Left lobe of liver (tissue), 2 donors: ENCODE measurements around the gene TNFRSF8. TPM values are rescaled to one million over a fixed set of nuclear protein-coding genes. Genes with fewer than 3 reads are reported as not detected.

Experiments used
- ATAC-seq: fragments of 200-7000 bp; cut with Tn5 transposase; one replicate; pipeline ENCODE4 v1.9.1; 2020; ENCODE audit warnings: mild to moderate bottlenecking, moderate library complexity
- DNase-seq: peaks from one replicate; pipeline ENCODE4 v3.0.0-alpha.2; 2020; ENCODE audit warnings: low spot score
- total RNA-seq: library from RNA; stranded (reverse); gene quantifications from one replicate; pipeline ENCODE4 v1.2.1, GENCODE V29; 2021
- donor health status: DM: no; HTN: no; CAD: no; lungs with moderate emphysema.
- donor health status: DM: no; HTN: yes; CAD: no.

TNFRSF8 gene
- total RNA-seq, 1 donor from 2014 or later = 0.18 TPM

DNA sequence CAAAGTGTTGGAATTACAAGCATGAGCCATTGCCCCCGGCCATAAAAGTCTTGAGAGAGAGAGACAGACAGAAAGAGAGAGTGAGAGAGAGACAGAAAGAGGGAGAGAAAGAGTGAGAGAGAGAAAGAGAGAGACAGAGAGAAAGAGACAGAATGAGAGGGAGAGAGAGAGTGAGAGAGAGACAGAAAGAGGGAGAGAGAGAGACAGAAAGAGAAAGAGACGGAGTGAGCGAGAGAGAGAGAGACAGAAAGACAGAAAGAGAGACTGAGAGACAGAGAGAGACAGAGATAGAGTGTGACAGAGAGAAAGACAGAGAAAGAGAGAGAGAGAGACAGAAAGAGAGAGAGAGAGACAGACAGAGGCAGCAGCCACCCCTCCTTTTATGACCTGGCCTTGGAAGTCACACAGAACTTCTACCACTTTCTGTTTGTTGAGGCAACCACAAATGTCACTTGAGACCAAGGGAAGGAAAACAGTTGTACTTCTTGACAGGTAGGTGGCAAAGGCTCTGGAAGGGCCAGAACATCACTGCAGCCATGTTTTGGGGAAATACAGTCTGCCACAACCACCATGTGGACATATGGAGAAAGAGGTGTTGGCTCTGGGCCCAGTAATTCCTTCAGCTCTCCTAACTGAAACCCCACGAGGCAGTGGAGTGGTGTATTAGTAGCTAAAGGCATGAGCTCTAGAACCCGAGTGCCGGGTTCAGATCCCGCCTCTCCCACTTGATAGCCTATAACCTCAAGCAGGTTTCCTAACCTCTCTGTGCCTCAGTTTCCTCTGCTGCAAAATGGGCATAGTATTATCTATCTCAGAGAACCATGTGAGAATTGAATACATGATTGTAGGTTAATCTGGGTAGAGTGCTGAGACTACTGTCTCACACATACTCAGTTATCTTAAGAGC is 50.6 kb downstream of the TNFRSF8 start:
- DNase-seq (no peak), ATAC-seq (no peak)

DNA sequence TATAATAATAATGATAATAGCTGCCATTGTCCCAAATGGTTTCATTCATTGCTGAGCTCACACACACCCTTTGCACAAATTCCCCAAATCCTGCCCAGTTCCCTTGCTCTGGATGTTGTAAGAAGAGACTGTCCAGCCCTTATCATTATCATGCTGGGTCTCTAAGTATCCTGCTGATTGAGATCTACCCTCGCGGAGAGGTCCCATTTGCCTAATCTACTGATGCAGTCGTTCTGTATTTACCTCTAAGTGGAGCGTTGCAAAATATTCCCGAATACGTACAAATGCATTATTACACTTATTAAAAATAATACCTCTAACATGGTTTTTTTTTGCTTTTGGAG is 51.2 kb downstream of the TNFRSF8 start:
- DNase-seq (no peak), ATAC-seq (no peak)

DNA sequence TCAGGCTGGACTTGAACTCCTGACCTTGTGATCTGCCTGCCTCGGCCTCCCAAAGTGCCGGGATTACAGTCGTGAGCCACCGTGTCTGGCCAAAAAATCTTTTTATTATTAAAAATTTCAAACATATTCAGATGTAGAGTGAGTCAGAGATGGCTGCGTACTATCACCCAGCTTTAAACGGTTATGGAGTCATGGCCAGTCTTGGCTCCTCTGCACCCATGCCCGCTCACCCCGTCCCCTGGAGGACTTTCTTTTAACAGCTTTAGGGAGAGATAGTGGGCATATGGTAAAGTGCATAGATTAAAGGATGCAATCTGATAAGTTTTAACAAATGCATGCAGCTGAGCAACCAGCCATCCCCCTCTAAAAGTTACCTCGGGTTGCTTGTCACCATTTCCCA is 51.8 kb downstream of the TNFRSF8 start:
- ATAC-seq = no peak
- DNase-seq = no peak

DNA sequence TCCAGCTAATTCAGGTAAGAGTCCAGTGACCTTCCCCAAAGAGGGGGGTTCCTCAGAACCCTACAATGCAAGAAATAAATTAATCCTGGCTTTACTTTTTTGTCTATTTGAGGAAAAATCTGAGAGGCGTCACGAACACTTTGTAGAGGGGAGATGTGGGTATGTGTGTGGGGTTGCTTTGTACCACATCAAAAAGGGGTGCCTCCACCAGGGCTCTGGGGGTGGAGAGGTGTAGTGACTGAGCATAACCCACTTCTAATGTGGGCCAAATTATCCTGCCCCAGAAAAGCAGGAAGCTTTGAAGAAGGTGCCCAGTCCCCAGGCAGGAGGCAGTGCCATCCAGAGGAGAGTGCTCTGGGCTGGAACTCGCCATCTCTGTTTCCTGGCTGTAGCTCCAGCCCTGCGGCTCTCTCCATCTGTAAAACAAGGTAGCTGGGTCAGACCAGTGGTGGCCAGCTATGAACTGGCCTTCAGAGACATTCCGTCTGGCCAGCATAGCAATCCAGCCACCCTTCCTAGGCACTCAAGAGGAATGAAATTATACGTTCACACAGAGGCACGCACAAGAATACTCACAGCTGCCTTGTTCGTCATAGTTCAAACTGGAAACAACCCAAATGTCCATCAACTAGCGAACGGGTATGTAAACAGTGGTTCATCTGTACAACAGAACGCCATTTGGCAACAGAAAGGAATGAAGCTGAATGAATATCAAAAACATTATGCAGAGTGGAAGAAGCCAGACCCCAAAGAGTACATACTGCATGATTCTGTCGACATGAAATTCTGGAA is 58.3 kb downstream of the TNFRSF8 start:
- ATAC-seq (no peak), DNase-seq (no peak)

DNA sequence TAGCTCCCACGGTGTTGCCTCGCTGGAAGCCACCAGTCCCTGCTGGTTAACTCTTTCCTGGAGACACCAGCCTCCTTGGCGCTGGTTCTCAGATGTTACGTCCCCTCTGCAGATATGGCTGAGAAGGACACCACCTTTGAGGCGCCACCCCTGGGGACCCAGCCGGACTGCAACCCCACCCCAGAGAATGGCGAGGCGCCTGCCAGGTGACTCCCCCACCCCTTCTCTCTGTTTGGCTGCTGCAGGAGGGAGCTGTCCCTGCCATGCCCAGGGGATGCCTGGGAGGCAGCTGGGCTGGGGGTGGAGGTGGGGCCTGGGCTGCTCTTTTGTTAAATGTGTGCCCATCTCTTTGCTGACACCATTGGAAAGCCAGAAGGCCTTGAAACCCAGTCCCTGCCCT is 60.1 kb downstream of the TNFRSF8 start:
- DNase-seq (no peak), ATAC-seq (no peak)

DNA sequence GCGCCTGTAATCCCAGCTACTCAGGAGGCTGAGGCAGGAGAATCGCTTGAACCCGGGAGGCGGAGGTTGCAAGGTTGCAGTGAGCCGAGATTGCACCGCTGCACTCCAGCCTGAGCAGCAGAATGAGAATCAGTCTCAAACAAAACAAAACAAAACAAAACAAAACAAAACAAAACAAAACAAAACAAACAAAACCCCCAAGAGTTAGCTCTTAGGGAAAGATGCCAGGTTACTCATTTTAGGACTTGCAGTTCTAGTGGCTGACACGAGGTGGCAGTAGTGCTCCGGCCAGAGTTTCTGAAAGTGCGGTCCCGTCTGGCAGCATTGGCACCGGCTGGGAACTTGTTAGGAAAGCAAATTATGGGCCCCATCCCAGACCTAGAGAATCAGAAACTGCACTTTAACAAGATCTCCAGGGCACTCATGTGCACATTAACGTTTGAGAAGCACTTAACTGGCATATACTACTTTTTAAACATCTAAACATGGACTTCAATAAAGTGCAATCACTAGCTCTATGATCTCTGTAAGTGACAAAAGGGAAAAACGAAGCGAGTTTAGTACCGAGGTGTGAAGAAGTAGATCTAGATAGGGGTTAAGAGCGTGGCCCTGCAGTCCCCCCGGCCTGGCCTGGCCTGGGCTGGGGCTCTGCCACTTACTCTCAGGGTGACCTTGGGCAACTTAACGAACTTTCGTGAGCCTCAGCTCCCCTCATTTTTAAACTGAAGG is 61.8 kb downstream of the TNFRSF8 start:
- ATAC-seq = peak; percentile 95

DNA sequence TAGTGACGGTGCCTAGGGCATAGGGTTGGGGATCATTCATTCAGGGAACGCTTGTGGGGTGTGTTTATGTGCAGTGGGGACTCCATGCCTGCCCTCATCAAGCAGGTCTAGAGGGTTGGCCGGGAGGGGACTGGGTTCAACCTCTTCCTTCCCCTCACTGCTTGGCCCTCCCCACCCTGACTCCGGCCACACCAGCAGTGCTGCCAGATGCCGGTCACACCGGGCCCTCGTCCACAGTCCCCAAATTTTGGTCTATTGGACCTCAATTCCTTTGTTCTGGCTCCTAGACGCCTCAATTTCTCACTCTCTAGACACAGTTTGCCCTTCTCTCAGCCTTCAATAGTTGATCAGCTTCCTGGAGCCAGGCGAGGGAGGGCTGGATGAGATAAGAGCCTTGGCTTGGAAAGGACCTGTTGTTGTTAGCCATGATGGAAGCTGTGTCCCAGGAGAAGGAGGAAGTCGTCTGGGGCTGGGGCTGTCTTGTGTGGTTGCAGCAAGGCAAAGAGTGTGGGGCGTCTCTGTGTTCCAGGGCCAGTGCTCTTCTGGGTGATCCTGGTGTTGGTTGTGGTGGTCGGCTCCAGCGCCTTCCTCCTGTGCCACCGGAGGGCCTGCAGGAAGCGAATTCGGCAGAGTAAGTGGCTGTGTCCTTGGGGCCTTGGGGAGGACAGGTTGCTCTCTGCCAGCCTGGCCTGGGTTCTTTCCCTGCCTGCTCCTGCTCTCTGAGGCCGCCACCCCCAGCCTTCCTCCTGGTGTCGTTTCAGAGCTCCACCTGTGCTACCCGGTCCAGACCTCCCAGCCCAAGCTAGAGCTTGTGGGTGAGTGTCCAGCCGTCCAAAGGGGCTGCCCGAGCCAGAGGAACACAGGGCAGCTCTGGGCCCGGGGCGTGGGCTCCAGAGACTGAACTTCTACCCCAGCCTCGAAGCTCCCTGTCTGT is 62.6 kb downstream of the TNFRSF8 start:
- ATAC-seq (peak; percentile 7), DNase-seq (no peak)

More for the DNA sequence above, 61.8 kb downstream of the TNFRSF8 start:
- peak; percentile 81 for DNase-seq

DNA sequence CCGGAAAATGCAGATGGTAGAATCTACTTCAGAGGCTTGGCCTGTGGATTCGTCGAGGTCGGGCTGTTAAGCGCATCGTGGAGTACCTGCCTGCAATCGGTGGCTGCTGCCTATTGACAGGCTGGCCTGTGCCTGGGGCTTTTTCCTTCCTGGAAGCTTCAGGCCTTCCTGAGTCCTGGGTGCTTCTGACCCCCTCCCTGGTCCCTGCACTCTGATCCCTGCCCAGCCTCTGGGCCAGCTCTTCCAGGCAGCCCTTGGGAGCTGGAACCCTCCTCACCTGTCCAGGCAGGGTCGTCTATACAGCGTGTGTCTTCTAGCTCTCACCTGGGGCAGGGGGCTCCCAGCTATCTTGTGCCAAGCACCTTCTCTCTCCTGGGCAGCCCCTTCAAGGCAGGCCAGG is 63.7 kb downstream of the TNFRSF8 start:
- ATAC-seq (no peak), DNase-seq (no peak)

DNA sequence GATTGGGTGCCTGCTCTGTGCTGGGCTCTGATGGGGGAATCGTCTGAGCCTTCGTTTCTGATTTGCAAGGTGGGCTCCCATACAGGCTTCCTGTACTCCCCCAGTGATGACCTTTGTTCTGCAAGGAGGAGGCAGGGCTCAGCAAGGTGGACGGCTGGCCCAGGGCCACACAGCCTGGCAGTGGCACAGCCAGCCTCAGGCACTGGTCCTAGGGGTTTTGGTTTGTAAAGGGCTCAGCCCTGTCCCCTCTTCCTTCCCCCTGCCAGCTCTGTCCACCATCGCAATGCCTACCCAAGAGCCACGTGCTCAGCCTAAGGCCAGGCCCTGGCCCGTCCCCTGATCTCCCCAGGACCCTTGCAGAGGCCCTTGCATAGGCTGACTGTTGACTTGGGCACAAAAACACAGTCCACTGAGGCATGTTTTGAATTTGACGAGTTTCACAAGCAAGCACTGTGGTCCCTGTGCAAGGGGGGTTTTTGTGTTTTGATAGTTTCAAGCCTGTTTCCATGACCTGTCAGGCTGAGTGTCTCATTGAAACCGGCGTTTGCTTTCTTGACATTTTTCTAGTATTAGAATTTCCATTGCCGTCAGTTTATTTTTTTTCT is 64.2 kb downstream of the TNFRSF8 start:
- ATAC-seq (no peak), DNase-seq (no peak)

DNA sequence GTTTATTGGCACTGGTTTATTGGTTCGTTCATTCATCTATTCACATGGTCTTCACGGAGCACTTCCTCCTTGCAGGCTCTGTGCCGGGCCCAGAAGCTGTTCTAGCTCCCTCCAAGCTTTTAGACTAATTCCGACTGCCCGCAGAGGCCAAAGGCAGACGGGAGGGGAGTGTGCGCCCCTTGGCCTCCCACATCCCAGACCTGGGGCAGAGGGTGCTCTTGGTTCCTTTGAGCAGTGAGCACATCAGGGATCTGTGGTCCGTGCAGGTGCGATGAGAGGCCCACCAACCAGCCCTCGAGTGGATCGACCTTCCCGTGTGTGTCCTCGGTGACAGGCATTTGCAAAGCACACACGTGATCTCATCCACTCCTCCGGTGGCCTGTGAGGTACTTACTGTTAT is 65.0 kb downstream of the TNFRSF8 start:
- DNase-seq (no peak), ATAC-seq (no peak)

DNA sequence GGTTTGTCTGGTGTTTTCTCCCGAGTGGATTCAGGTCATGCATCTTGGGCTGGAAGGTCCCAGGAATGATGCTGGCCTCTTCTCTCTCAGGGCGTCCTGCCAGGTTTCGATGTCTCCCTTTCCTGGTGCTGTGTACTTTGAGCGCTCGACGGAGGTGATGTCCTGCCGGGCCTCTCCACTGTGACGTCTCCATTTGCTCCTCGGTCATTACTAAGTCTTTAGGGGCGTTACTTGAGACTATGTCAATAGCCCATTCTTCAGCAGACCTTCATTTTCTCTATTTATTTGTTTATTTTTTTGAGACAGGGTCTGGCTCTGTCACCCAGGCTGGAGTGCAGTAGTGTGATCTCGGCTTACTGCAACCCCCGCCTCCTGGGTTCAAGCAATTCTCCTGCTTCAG is 66.5 kb downstream of the TNFRSF8 start:
- ATAC-seq = no peak

DNA sequence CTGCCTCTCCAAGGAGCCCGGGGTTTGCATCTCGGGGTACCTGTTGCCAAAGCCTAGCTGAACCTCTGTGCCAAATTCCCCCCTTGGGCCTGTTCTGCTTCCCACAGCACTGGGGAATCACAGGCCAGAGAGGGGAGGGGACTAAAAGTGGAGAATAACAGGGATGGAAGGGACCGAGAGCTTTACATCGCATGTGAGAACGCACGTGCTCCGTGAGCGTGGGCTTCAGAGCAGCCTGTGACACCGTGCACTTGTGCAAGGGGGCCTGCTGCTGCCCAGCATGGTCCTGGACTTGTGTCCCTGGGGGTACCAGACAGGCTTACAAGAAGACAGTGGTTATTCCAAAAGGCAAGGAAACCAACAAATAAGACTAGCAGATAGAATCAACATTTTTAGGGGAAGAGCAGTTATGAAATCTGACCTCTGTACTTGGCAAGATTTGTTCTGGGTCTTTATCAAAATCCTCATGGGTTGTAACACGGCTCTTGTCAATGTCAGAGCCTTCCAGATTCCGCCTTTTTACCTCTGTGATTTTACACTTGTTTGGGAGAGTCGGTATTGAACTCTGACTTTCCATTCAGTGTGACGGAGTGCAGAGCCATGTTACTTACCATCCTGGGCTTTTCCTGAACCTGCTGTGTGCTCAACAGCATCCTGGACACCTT is 67.5 kb downstream of the TNFRSF8 start:
- DNase-seq (peak; percentile 67), ATAC-seq (peak; percentile 81)

More for the DNA sequence above, 66.5 kb downstream of the TNFRSF8 start:
- no peak for DNase-seq

DNA sequence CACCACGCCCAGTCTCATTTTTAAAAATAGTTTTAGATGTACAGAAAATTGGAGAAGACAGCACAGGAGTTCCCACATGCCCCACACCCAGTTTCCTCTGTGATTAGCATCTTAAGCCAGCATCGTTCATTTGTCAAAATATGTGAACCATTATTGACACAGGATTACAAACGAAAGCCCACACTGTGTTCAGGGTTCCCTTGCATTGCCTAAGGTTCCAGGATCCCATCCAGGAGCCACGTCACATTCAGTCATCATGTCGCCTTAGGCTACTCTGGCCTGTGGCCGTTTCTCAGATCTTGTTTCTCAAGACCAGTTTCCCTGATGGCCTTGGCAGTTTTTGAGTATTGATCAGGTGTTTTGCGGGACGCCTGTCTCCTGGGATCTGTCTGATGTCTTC is 69.0 kb downstream of the TNFRSF8 start:
- peak; percentile 85 for DNase-seq
- peak; percentile 49 for ATAC-seq

DNA sequence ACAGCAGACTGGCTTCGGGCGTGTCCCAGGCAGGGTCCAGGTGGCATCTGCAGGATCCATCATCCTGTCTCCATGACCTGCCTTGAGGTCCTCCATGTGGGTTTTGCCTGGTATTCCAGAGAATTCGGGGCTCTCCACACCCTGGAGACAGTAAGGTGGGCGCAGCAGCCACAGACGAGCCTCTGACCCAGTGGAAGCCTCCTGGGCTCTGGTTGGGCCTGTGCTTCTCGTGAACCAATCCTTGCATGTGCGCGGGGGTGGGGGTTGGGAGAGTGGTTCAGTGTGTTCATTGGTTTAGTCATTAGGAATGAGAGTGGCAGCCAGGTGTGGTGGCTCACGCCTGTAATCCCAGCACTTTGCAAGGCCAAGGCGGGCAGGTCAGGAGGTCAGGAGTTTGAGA is 71.6 kb downstream of the TNFRSF8 start:
- no peak for ATAC-seq
- DNase-seq = no peak

DNA sequence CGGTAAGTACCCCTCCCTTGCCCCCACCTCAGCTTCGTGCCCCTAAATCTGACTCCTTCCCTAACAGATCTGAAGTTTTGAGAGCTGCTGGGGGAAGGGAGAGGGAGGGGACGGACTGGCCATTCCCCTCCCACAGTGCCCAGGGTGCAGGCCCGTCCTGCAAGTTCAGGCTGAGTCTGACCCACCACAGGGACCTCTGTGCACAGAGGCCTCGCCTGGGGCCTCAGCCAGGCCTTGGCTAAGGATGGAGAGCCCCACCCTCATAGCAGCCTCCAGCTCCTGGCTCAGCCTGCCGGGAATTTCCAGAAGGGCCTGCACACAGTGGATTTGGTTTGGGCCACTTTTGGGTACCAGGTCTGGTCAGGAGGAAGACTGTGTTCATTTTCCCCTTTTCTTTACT is 72.5 kb downstream of the TNFRSF8 start:
- DNase-seq = no peak

DNA sequence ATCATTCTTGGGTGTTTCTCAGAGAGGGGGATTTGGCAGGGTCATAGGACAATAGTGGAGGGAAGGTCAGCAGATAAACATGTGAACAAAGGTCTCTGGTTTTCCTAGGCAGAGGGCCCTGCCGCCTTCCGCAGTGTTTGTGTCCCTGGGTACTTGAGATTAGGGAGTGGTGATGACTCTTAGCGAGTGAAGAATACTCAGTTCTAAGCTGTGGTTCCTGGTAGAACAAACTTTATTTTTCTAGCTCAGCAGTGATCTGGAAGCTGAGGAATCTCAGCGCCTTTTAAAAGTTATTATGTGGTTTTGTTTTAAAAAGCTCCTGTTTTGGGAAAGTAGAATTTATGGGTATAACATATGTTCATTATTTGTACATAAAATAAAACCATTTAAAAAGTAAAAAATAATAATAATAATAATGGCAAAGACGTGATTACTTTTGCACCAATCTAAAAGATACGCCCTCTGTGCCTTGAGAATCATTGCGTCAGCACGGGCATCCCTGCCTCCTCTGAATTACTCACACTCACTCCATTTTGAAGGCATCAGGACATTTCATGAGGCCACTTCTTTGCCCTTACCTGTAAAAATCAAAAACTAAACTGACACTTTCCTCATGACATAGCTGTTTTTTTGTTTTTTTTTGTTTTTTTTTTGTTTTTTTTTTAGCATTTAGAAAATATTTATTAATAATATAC is 74.0 kb downstream of the TNFRSF8 start:
- DNase-seq = no peak
- ATAC-seq = no peak

More for the DNA sequence above, 72.5 kb downstream of the TNFRSF8 start:
- ATAC-seq = no peak

DNA sequence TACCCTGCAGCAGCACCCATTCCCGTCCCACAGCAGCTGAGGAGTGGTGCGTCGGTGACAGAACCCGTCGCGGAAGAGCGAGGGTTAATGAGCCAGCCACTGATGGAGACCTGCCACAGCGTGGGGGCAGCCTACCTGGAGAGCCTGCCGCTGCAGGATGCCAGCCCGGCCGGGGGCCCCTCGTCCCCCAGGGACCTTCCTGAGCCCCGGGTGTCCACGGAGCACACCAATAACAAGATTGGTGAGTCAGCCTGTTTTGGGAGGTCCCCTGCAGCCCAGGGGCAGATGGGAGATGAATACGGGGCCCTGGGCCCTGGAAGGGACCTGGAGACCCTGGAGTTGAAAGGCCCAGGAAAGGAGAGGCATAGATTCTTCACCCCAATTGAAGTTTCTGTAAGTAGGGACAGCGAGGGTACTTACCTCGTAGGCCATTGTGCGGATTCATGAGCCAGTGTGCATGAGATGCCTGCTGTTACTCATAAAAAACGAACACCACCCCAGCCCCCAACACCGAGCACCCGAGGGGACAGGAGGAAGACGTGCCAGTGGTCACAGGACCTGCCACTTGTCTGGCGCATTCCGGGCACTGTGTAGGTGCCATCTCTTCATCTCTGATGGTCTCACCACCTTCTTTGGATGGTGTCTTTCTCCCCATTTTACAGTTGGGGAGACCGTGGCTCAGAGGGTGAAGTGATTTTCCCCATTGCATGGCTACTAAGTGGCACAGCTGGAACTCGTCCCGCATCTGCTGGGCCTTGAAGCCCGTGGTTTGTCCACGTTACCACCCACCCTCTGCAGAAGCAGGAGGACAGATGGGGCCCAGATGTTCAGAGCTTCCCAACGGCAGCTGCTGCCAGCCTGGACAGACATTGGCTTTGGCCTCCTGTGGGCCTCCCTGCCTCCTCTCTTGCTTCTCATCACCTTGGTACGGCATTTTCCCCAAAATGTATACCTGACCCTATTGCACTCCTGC is 75.4 kb downstream of the TNFRSF8 start:
- no peak for ATAC-seq
- DNase-seq = no peak

DNA sequence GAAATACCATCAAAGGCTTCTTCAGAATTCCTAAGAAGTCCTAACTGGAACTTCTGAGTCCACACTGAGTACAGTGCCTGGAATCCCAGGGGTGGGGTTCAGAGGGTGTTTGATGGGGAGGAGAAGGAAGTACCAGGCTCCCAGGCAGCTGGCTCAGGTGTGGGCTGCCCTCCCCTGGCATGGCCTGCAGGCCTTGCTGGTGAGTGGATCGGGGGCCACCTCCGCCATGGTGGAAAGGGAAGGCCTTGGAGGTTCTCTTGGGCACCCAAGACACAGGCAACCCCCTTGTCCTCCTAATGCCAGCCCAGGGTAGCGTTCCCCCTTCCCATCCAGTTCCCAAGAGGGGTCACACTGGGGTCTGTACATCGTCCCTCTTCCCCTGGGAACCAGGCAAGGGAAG is 76.9 kb downstream of the TNFRSF8 start:
- DNase-seq (no peak), ATAC-seq (no peak)
